Spleen (tissue), 7 donors: ENCODE measurements around the gene DPYD.

ENCODE experiments used
- POLR2A ChIP-seq, 3 donors: fragments of 450-650 bp; IDR thresholded peaks; one replicate each; pipeline ENCODE4 v1.5.1; 2017; ENCODE audit warnings: antibody characterized with exemption in 3 of 3, mild to moderate bottlenecking in 1 of 3
- TF ChIP-seq, protein P1 (sequence below), 11 experiments: fragments of 200-600 bp in 7 of 11; fragments of 450-650 bp in 4 of 11; sonication (generic) in 4 of 11; IDR thresholded peaks in 8 of 11; conservative IDR thresholded peaks in 3 of 11; 1 replicate in 7 of 11; 2 replicates in 4 of 11; pipeline versions ENCODE4 v1.4.0 to v1.8.0; 2016 to 2021; ENCODE audit warnings: antibody characterized with exemption in 11 of 11, inconsistent platforms in 4 of 11, mild to moderate bottlenecking in 1 of 11
- donor health status: DM: no; HTN: no; CAD: no; lungs with moderate emphysema.
- donor health status: DM: no; HTN: no; CAD: no.
- donor health status: DM: no; HTN: no; CAD: no.

DNA sequence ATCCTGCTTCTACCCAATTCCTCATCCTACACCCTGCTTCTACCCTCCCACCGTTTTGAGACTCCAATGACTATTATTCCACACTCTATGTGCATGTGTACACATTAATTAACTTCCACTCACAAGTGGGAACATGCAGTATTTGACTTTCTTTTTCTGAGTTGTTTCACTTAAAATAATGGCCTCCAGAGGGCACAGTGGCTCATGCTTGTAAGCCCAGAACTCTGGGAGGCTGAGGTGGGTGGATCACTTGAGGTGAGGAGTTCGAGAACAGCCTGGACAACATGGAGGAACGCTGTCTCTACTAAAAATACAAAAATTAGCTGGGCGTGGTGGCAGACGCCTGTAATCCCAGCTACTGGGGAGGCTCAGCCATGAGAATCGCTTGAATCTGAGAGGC is 734.5 kb downstream of the DPYD start:
- TF ChIP-seq, protein P1, sequence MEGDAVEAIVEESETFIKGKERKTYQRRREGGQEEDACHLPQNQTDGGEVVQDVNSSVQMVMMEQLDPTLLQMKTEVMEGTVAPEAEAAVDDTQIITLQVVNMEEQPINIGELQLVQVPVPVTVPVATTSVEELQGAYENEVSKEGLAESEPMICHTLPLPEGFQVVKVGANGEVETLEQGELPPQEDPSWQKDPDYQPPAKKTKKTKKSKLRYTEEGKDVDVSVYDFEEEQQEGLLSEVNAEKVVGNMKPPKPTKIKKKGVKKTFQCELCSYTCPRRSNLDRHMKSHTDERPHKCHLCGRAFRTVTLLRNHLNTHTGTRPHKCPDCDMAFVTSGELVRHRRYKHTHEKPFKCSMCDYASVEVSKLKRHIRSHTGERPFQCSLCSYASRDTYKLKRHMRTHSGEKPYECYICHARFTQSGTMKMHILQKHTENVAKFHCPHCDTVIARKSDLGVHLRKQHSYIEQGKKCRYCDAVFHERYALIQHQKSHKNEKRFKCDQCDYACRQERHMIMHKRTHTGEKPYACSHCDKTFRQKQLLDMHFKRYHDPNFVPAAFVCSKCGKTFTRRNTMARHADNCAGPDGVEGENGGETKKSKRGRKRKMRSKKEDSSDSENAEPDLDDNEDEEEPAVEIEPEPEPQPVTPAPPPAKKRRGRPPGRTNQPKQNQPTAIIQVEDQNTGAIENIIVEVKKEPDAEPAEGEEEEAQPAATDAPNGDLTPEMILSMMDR (IDR thresholded peaks at IDR 0.05 in 8 of 11, conservative IDR thresholded peaks at IDR 0.05 in 3 of 11) = peak in 1 of 11 experiments; percentile 12
- TF ChIP-seq POLR2A (IDR thresholded peaks at IDR 0.05) = no peak
